ENCODE measurements around the gene MBD6. TPM values are rescaled to one million over a fixed set of nuclear protein-coding genes. Genes with fewer than 3 reads are reported as not detected.
"Not testable (repeated sequence)": the region's sequence is repeated elsewhere in the genome, so short reads cannot be mapped to it uniquely, and the experiment has no call there.

Gene MBD6
- total RNA-seq, 3 donors from 2014 or later, result 12.6 to 26.1 (median 19.7) TPM

- Histone ChIP-seq H3K4me3 (peak overlapping the region; percentile 74 to 100 (median 95)), H3K4me1 (peaks cover 0 to 12% of the 10 kb centered on the region in 2 donors), H3K36me3 (no peaks in the 10 kb centered on the region), H3K27me3 (no peaks in the 10 kb centered on the region), H3K9me3 (no peaks in the 10 kb centered on the region), H3K27ac (peak overlapping the region; percentile 83 to 89)
- TF ChIP-seq POLR2A (IDR thresholded peaks at IDR 0.05) (no peak), CTCF (IDR thresholded peaks at IDR 0.05) (no peak), POLR2AphosphoS5 (IDR thresholded peaks at IDR 0.05) (no peak)
- intact Hi-C loops (cut with DNase I; ENCODE audit: low total_unique reads), result no loop called here
- DNase-seq (ENCODE audit: low spot score in 2 of 2), result no peak
Observed at GRCh38 chr12:57488402-57489156, 34.0 kb upstream of the MBD6 start.

- Histone ChIP-seq H3K9me3 (no peaks in the 10 kb centered on the region), H3K27me3 (no peaks in the 10 kb centered on the region), H3K27ac (no peak overlapping the region), H3K4me1 (peaks cover 0 to 12% of the 10 kb centered on the region in 2 donors), H3K36me3 (no peaks in the 10 kb centered on the region), H3K4me3 (peak overlapping the region in 2 of 3 donors; percentile 95 to 100)
- intact Hi-C loops (cut with DNase I; ENCODE audit: low total_unique reads), result no loop called here
- TF ChIP-seq POLR2A (IDR thresholded peaks at IDR 0.05) (no peak), CTCF (IDR thresholded peaks at IDR 0.05) (no peak), POLR2AphosphoS5 (IDR thresholded peaks at IDR 0.05) (no peak)
- DNase-seq (ENCODE audit: low spot score in 2 of 2), result no peak
Observed at GRCh38 chr12:57489157-57489641, 33.4 kb upstream of the MBD6 start.

- no peaks in the 10 kb centered on the region for H3K27me3 ChIP-seq
- no peak for DNase-seq (ENCODE audit: low spot score in 2 of 2)
- no peaks in the 10 kb centered on the region for H3K9me3 ChIP-seq
- H3K4me3 ChIP-seq, result no peak overlapping the region
- H3K4me1 ChIP-seq, result peaks cover 0 to 12% of the 10 kb centered on the region in 2 donors
- H3K27ac ChIP-seq, result no peak overlapping the region
- TF ChIP-seq CTCF (IDR thresholded peaks at IDR 0.05), result no peak
- TF ChIP-seq POLR2A (IDR thresholded peaks at IDR 0.05), result no peak
- no peak for TF ChIP-seq POLR2AphosphoS5 (IDR thresholded peaks at IDR 0.05)
- intact Hi-C loops (cut with DNase I; ENCODE audit: low total_unique reads), result no loop called here
- H3K36me3 ChIP-seq, result no peaks in the 10 kb centered on the region
Observed at GRCh38 chr12:57490126-57490525, 32.5 kb upstream of the MBD6 start.

- DNase-seq (ENCODE audit: low spot score in 2 of 2), result no peak
- Histone ChIP-seq H3K27me3 (no peaks in the 10 kb centered on the region), H3K9me3 (no peaks in the 10 kb centered on the region), H3K4me3 (no peak overlapping the region), H3K4me1 (peaks cover 0 to 12% of the 10 kb centered on the region in 2 donors), H3K27ac (no peak overlapping the region), H3K36me3 (no peaks in the 10 kb centered on the region)
- TF ChIP-seq CTCF (IDR thresholded peaks at IDR 0.05) (no peak), POLR2AphosphoS5 (IDR thresholded peaks at IDR 0.05) (no peak), POLR2A (IDR thresholded peaks at IDR 0.05) (no peak)
- intact Hi-C loops (cut with DNase I; ENCODE audit: low total_unique reads), result no loop called here
Observed at GRCh38 chr12:57491393-57492280, 31.0 kb upstream of the MBD6 start.

- H3K36me3 ChIP-seq; DNase-seq (ENCODE audit: low spot score in 2 of 2); H3K27ac ChIP-seq; H3K4me3 ChIP-seq; H3K27me3 ChIP-seq; intact Hi-C loops (cut with DNase I; ENCODE audit: low total_unique reads); H3K9me3 ChIP-seq; H3K4me1 ChIP-seq: not testable (repeated sequence)
Observed at GRCh38 chr12:57495051-57495701, 27.4 kb upstream of the MBD6 start.
